ENCODE results near the gene FAM163A.
"Not testable (repeated sequence)": the region's sequence is repeated elsewhere in the genome, so short reads cannot be mapped to it uniquely, and the experiment has no call there.

FAM163A gene

DNA sequence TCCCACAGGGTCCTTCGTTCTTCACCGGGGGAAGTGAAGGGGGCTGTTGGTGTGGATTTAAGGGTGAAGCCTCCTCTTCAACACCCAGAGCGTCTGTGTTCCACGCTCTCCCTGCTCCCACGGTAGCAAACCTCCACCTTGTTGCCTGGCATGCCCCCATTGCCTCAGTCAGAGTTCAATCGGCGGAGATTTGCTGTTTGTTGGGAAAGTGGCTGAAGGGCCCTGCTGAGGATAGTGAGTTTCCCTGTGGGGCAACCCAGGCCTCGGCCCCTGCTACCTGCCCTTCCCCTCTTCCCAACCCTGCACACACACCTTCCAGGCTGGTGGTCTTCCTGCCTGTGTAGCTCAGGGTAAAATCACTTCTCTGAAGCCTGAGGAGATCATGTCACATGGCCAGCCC lies 74.0 kb downstream of the FAM163A start:
- DNase-seq = no peak

GRCh38 chr1:179817789-179818188 lies 74.7 kb downstream of the FAM163A start:
- DNase-seq = no peak

GRCh38 chr1:179818260-179818659 lies 75.2 kb downstream of the FAM163A start:
- no peak for DNase-seq

- DNase-seq = no peak
These were observed 75.7 kb downstream of the FAM163A start for GRCh38 chr1:179818743-179819173.

- no peak for DNase-seq
These were observed 77.3 kb downstream of the FAM163A start for GRCh38 chr1:179820226-179820970.

DNA sequence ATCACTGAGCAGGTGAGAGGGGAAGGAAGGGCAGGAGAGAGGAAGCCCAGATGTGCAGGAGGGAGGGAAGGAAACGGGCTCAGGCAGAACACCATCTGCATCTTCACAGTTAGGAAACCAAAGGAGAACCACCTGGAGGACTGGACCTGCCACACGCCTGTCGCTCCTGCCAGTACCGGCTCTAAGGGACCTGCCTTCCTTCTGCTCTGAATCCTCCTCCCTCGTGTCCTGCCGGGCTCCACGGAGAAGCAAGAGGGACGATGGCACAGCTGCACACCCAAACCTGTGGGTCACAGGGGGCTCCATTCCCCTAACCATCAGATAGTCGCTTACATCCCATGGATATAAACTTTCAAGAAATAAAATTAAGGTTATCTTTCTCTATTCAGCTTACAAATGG lies 78.4 kb downstream of the FAM163A start:
- no peak for DNase-seq

GRCh38 chr1:179822065-179822464 lies 79.0 kb downstream of the FAM163A start:
- DNase-seq = no peak

DNA sequence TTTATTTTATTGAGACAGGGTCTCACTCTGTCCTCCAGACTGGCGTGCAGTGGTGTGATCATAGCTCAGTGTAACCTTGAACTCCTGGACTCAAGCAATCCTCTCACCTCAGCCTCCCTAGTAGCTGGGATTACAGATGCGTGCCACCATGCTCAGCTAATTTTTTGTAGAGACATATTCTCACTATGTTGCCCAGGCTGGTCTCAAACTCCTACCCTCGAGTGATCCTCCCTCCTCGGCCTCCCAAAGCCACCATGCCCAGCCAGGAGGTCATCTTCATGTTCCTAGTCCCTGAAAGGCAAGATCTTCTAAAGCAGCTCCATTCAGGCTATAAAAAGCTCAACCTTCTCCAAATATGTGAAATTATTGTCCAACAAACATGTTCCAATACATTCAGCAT lies 80.6 kb downstream of the FAM163A start:
- no peak for DNase-seq

GRCh38 chr1:179824265-179824664 lies 81.2 kb downstream of the FAM163A start:
- DNase-seq = no peak

GRCh38 chr1:179825206-179825605 lies 82.1 kb downstream of the FAM163A start:
- DNase-seq = no peak

GRCh38 chr1:179825798-179826460 lies 82.8 kb downstream of the FAM163A start:
- no peak for DNase-seq

- no peak for DNase-seq
These were observed 83.7 kb downstream of the FAM163A start for GRCh38 chr1:179826626-179827280.

DNA sequence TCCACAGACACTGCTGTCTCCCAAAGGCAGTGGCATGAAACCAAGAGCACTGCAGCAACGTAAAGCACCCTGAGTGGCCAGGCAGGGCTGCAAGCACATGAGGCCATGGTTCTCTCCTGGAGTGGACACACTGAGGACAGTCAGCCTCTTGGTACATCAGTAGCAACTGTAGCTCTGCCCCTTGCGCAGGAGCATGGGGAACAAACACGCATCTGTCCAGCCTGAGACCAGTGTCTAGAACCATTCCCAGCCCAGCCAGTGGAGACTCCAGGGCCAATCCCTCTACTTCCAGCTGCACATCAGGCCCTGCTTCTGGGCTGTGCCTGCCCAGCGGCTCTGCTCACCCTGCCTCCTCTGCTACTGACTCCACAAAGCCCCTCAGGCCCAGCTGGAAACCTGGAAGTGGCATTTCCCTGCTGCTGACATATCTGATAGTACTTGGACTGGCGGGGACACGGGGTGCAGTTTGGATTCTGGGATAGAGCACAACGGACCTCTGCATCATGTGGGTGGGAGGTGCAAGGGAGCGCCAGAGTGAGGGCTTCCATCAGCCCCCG lies 85.5 kb downstream of the FAM163A start:
- no peak for DNase-seq

DNA sequence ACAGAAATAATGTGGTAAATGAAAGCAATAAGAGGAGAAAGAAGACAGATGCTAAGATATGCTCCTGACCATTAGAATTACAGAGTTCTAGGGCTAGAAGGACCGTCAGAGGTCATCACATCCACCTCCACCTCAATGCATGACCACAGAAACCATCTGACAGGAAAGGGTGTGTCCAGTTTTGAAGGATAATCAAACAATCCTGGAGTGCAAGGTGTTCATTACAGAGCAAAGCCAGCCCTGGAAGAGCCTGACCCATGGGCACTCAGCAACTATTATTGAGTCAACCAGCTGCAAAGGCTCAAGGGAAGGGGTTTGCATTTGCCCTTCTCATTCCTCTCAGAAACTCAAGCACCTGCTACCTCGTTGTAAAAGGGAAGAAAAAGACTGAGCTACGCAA lies 88.1 kb downstream of the FAM163A start:
- no peak for DNase-seq

DNA sequence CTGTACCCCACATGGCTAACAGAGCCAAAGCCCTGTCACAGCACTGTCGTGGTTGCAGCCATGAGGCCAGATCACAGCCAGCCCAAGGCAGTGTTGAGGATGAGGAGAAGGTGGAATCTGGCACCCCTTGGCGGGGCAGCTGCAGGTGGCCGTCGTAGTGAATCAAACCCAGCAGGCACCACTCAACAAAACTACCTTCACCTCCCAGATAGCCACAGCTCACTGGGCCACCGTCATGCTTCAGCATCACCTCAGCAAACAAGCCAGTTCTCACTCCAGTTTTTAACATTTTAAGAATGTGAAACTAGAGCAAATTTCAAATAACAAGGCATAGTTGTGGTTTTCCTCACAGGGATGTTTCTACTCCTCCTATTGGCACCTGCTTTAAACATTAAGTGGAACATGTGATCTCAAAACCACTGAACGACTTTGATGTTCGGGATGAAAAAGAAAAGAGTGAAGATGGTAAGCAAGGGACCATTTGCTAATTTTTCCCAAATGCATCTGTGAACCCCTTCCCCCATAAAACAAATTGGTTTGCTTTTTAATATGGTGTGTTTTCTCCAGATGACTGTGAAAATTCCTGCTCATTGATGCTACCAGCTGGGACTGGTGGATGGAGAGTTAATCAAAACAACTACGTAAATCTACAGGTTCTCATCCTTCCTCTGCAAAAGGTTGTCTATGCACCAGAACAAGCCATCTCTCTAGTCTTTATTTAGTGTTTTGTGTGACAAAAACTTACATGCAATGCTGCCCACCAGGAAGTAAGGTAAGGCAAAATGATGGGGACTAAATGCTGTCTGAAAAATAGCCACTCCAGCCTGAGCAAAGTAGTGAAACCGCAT lies 89.0 kb downstream of the FAM163A start:
- DNase-seq = no peak

DNA sequence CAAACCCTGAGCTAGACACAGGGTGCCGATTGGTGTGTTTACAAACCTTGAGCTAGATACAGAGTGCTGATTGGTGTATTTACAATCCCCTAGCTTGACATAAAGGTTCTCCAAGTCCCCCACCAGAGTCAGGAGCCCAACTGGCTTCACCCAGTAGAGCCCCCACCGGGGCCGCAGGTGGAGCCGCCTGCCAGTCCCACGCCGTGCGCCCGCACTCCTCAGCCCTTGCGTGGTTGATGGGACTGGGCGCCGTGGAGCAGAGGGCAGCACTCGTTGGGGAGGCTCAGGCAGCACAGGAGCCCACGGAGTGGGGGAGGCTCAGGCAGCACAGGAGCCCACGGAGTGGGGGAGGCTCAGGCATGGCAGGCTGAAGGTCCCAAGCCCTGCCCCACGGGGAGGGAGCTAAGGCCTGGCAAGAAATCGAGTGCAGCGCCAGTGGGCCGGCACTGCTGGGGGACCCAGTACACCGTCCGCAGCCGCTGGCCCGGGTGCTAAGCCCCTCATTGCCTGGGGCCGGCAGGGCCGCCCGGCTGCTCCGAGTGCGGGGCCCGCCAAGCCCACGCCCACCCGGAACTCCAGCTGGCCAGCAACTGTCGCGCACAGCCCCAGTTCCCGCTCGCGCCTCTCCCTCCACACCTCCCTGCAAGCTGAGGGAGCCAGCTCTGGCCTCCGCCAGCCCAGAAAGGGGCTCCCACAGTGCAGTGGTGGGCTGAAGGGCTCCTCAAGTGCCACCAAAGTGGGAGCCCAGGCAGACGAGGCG lies 93.8 kb downstream of the FAM163A start:
- DNase-seq = not testable (repeated sequence)

DNA sequence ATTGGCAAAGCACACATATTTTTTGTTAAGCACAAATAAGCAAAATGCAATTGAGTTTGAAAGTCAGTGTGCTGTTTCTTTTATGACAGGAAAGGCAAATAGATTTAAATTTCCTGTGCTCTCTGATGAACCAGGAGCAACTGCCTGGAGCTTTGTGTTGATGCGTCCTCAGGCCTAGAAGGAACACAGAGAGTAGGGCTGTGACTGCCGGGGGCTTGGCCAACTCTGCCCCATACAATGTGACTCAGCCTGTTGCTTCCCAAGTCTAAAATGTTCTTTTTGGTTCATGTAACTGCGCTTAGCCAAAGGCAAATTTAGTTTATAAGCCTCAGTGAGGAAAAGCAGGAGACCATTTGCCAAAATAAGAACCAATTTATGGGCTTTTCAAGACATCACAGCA lies 97.0 kb downstream of the FAM163A start:
- DNase-seq = no peak

DNA sequence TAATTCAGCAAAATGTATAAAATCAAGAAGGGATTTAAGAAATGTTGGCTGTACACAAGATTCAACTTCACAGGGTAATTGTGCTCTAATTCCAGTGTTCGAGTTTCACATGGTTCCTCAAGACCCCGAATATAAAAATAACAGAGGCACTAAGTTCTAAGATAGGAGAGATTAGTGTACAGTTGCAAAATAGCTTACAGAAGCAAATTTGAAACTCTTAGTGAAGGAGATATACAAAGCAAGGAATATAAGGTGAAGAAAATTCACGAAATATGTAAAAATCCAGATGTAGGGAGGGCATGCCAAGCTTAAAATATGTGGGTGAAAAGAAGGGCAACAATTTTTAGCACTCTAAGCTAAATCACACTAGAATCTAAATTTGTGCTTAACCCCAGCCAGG lies 105.1 kb downstream of the FAM163A start:
- no peak for DNase-seq

DNA sequence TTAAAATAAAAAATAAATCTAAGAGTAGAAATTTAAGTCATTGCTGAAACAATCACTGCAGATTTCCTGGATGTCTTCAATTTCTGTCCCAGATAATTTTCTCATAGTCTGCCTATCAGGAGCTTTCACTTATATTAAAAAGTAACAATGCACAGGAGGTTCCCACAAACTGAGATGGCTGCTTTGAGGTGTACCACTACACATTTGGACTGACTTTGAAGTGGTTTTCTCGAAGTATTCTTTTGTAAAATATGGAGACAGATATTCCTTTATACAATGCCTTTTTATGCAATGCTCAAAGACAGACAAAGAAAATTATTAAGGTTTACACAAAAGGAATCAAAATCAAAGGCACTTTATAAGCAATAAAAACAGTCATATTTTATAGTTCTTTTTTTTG lies 110.0 kb downstream of the FAM163A start:
- DNase-seq = no peak

GRCh38 chr1:179855831-179856230 lies 112.7 kb downstream of the FAM163A start:
- DNase-seq = not testable (repeated sequence)

DNA sequence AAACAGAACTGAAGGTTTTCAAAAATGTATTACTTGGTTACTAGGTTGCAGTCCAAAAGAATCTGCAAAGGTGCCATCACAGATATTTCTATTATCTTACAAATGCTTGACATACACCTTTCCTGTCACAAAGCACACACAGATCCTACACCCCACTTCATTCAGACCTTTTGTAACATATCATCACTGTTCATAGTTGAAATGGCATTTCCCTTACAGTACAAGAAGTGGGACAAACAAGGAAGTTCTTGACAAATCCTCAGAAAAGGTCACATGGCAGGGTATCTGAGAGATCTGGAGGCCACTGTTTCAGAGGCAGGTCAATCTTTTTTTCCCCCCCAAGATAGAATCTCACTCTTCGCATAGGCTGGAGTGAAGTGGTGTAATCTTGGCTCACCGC lies 113.2 kb downstream of the FAM163A start:
- DNase-seq = no peak

DNA sequence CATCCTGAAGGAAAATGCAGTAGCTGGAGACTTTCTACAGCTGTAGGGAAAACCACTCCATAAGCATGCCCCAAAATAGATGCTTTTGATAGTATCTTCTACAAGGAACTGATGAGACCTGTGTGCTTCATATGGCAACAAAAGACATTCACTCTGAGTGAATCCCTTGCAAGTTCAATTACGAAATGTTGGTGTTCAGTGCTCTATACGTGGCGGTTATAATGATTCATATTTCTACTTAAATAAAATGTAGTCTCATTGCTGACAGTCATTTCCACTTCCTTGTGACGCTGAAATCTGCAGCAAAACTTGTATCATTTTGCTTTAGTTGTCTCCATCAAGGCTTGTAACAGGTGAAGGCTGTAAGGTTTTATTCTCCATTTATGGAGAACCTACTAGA lies 113.9 kb downstream of the FAM163A start:
- no peak for DNase-seq

All from NCI-H2081 treated with DMSO at 0.1 percent for 48 hours (cell line).